CD14-positive monocyte (primary cell): Measurements from ENCODE around the gene HSDL1. TPM values are rescaled to one million over a fixed set of nuclear protein-coding genes. Genes with fewer than 3 reads are reported as not detected.
"Not testable (repeated sequence)": the region's sequence is repeated elsewhere in the genome, so short reads cannot be mapped to it uniquely, and the experiment has no call there.

ENCODE experiments used
- DNase-seq, 3 donors: peaks; one replicate each; pipeline ENCODE4 v3.0.0-alpha.2; 2011 to 2022
- H2AFZ ChIP-seq: 2 replicates; pipeline ENCODE4 v1.6.0; 2012; ENCODE audit warnings: mild to moderate bottlenecking, low read depth, low read length, inconsistent platforms; ENCODE audit not compliant: insufficient read depth, poor library complexity, severe bottlenecking
- H3K27ac ChIP-seq, 2 donors: 1 replicate in 1 of 2; 2 replicates in 1 of 2; pipeline ENCODE4 v1.5.1; 2012 to 2013; ENCODE audit warnings: low read length in 2 of 2, control low read depth in 1 of 2, inconsistent platforms in 1 of 2, low read depth in 1 of 2, mild to moderate bottlenecking in 1 of 2
- H3K27me3 ChIP-seq, 2 donors: one replicate each; pipeline versions ENCODE4 v1.6.0 to v1.6.1; 2011 to 2013; ENCODE audit warnings: low read length in 2 of 2; ENCODE audit not compliant: control insufficient read depth in 2 of 2, insufficient read depth in 2 of 2
- H3K36me3 ChIP-seq, 2 donors: replicated peaks in 1 of 2; 1 replicate in 1 of 2; 2 replicates in 1 of 2; pipeline versions ENCODE4 v1.5.1 to v1.6.1; 2012 to 2013; ENCODE audit warnings: low read length in 2 of 2, control low read depth in 1 of 2, inconsistent platforms in 1 of 2, mild to moderate bottlenecking in 1 of 2; ENCODE audit not compliant: insufficient read depth in 2 of 2, control insufficient read depth in 1 of 2
- H3K4me1 ChIP-seq, 2 donors: 1 replicate in 1 of 2; 2 replicates in 1 of 2; pipeline versions ENCODE4 v1.5.1 to v1.6.1; 2012 to 2013; ENCODE audit warnings: low read length in 2 of 2, control low read depth in 1 of 2, inconsistent platforms in 1 of 2, mild to moderate bottlenecking in 1 of 2, moderate library complexity in 1 of 2; ENCODE audit not compliant: insufficient read depth in 2 of 2, control insufficient read depth in 1 of 2
- H3K4me2 ChIP-seq: replicated peaks from 2 replicates; pipeline ENCODE3; 2012; ENCODE audit warnings: low read length, moderate library complexity, mild to moderate bottlenecking; ENCODE audit not compliant: poor library complexity, severe bottlenecking; ENCODE audit errors: extremely low read depth
- H3K4me3 ChIP-seq, 3 experiments: fragments of 200-600 bp in 1 of 3; sonication (generic) in 1 of 3; replicated peaks in 1 of 3; 1 replicate in 2 of 3; 2 replicates in 1 of 3; pipeline ENCODE4 v1.5.1; 2011 to 2013; ENCODE audit warnings: low read length in 3 of 3, mild to moderate bottlenecking in 3 of 3, control low read depth in 2 of 3, low read depth in 2 of 3, inconsistent platforms in 1 of 3, moderate library complexity in 1 of 3
- H3K79me2 ChIP-seq: 2 replicates; pipeline ENCODE4 v1.6.0; 2012; ENCODE audit warnings: mild to moderate bottlenecking, control low read depth, inconsistent platforms, low read length, moderate library complexity; ENCODE audit not compliant: insufficient read depth
- H3K9ac ChIP-seq: 2 replicates; pipeline ENCODE4 v1.6.0; 2017; ENCODE audit warnings: low read length, mild to moderate bottlenecking; ENCODE audit not compliant: insufficient read depth, poor library complexity, severe bottlenecking
- H3K9me3 ChIP-seq, 2 donors: replicated peaks in 1 of 2; 1 replicate in 1 of 2; 2 replicates in 1 of 2; pipeline versions ENCODE4 v1.5.1 to v1.6.1; 2012 to 2013; ENCODE audit warnings: low read length in 2 of 2, control low read depth in 1 of 2; ENCODE audit not compliant: control insufficient read depth in 1 of 2, insufficient read depth in 1 of 2
- H4K20me1 ChIP-seq: 2 replicates; pipeline ENCODE4 v1.6.0; 2012; ENCODE audit warnings: mild to moderate bottlenecking, low read length, control low read depth, moderate library complexity; ENCODE audit not compliant: insufficient read depth
- H3K27ac Mint-ChIP-seq, 7 donors: one replicate each; pipeline ENCODE4 v1.8.0; 2020; ENCODE audit warnings: mild to moderate bottlenecking in 7 of 7, mixed read lengths in 7 of 7, moderate library complexity in 6 of 7, inconsistent platforms in 2 of 7
- H3K27me3 Mint-ChIP-seq, 3 donors: one replicate each; pipeline ENCODE4 v1.8.0; 2021 to 2022; ENCODE audit warnings: low read depth in 3 of 3, mild to moderate bottlenecking in 3 of 3, mixed read lengths in 3 of 3, moderate library complexity in 3 of 3, inconsistent platforms in 1 of 3
- H3K36me3 Mint-ChIP-seq, 2 donors: one replicate each; pipeline ENCODE4 v1.8.0; 2020; ENCODE audit warnings: mixed read lengths in 2 of 2, inconsistent platforms in 1 of 2, mild to moderate bottlenecking in 1 of 2
- H3K4me1 Mint-ChIP-seq: one replicate; pipeline ENCODE4 v1.8.0; 2020; ENCODE audit warnings: mild to moderate bottlenecking, mixed read lengths
- H3K4me3 Mint-ChIP-seq, 2 donors: one replicate each; pipeline ENCODE4 v1.8.0; 2020; ENCODE audit warnings: mild to moderate bottlenecking in 2 of 2, mixed read lengths in 2 of 2, moderate library complexity in 1 of 2
- H3K9me3 Mint-ChIP-seq, 7 donors: one replicate each; pipeline ENCODE4 v1.8.0; 2020 to 2022; ENCODE audit warnings: mixed read lengths in 7 of 7, mild to moderate bottlenecking in 6 of 7, moderate library complexity in 6 of 7, inconsistent platforms in 2 of 7
- CTCF ChIP-seq: fragments of 200-600 bp; IDR thresholded peaks from one replicate; pipeline ENCODE4 v1.8.0; 2022; ENCODE audit warnings: antibody characterized with exemption, mild to moderate bottlenecking
- WGBS: methylation state at CpG from one replicate; pipeline ENCODE4 v1.1.5; 2013; ENCODE audit warnings: missing lambda C conversion rate; ENCODE audit not compliant: insufficient coverage; 5-methylcytosine and 5-hydroxymethylcytosine counted together
- intact Hi-C, 2 donors: fragments of 100-400 bp; cut with micrococcal nuclease; formaldehyde crosslinking; loops; one replicate each; pipeline versions ENCODE4 v1.15.0 to v1.15.1; 2023
- polyA plus RNA-seq, 3 donors: library from polyadenylated mRNA; depleted of rRNA in 1 of 3; unstranded in 2 of 3; stranded (reverse) in 1 of 3; fragments of 300-500 nt in 2 of 3; fragments of >200 nt in 1 of 3; fragmentation: Illumina TruSeq in 2 of 3; gene quantifications; 1 replicate in 2 of 3; 2 replicates in 1 of 3; pipeline ENCODE4 v1.2.3, GENCODE V29; 2012 to 2021

Gene HSDL1
- polyA plus RNA-seq, 3 donors, result 7.3 to 13.3 (median 8.0) TPM

DNA sequence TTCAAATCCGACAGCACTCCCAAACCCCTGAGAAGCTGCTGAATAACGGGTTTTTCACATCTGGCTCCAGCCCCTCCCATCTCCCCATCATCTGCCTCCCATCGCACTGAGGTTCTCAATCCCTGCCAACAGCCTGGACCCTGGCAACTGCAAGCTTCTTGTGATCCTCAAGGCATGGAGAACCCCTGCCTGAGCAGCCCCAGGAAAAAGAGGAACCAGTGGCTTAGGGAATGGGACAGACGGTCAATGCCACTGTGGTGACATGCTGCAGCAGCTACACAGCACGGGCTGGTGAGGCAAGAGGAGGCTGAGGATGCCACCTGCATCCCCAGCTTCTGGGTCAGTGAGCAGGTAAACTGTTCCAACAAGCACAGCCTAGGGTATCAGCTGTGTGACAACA, 25.0 kb downstream of the HSDL1 start:
- Histone ChIP-seq H3K9ac (no peak overlapping the region), H3K27me3 (no peaks in the 10 kb centered on the region), H3K4me2 (no peak overlapping the region), H4K20me1 (peaks cover 4% of the 10 kb centered on the region), H3K4me3 (no peak overlapping the region), H3K79me2 (peaks cover 14% of the 10 kb centered on the region), H3K4me1 (peaks cover 21 to 25% of the 10 kb centered on the region in 2 donors), H3K27ac (no peak overlapping the region), H2AFZ (no peak overlapping the region), H3K36me3 (peaks cover 15 to 29% of the 10 kb centered on the region in 2 donors), H3K9me3 (no peaks in the 10 kb centered on the region)
- intact Hi-C loops, result no loop called here
- peaks cover 19% of the 10 kb centered on the region for H3K4me1 Mint-ChIP-seq
- H3K36me3 Mint-ChIP-seq, result peaks cover 21 to 22% of the 10 kb centered on the region in 2 donors
- H3K27me3 Mint-ChIP-seq, result peaks cover 0 to 6% (median 1%) of the 10 kb centered on the region in 3 donors
- DNase-seq, result no peak
- 70% methylated on average over 4 of the region's 5 CpGs for WGBS
- H3K9me3 Mint-ChIP-seq, result peaks cover 0 to 1% (median 0%) of the 10 kb centered on the region in 7 donors
- H3K4me3 Mint-ChIP-seq, result no peak overlapping the region
- TF ChIP-seq CTCF, result no peak
- H3K27ac Mint-ChIP-seq, result peak overlapping the region in 1 of 7 donors; percentile 38

- Mint-ChIP-seq H3K4me3 (no peak overlapping the region), H3K9me3 (peaks cover 0 to 1% (median 0%) of the 10 kb centered on the region in 7 donors), H3K27me3 (peaks cover 0 to 6% (median 1%) of the 10 kb centered on the region in 3 donors), H3K4me1 (peaks cover 26% of the 10 kb centered on the region), H3K27ac (no peak overlapping the region), H3K36me3 (peaks cover 16 to 19% of the 10 kb centered on the region in 2 donors)
- H4K20me1 ChIP-seq, result peaks cover 4% of the 10 kb centered on the region
- no peak overlapping the region for H3K4me3 ChIP-seq
- peaks cover 28 to 31% of the 10 kb centered on the region in 2 donors for H3K4me1 ChIP-seq
- H3K9me3 ChIP-seq, result no peaks in the 10 kb centered on the region
- TF ChIP-seq CTCF, result no peak
- no peak overlapping the region for H3K4me2 ChIP-seq
- H3K27ac ChIP-seq, result no peak overlapping the region
- H3K9ac ChIP-seq, result no peak overlapping the region
- no peaks in the 10 kb centered on the region for H3K27me3 ChIP-seq
- H2AFZ ChIP-seq, result no peak overlapping the region
- DNase-seq, result no peak
- H3K36me3 ChIP-seq, result peaks cover 13 to 26% of the 10 kb centered on the region in 2 donors
- peaks cover 20% of the 10 kb centered on the region for H3K79me2 ChIP-seq
- 98% methylated on average over 13 of the region's 13 CpGs for WGBS
- intact Hi-C loops, result loop anchor here in 1 of 2 donors (5.0 kb wide), 1 partner anchor 37 kb away; no protein-coding TSS in a partner anchor
Measured at GRCh38 chr16:84119368-84119767, 25.6 kb downstream of the HSDL1 start.

- not testable (repeated sequence) for H2AFZ ChIP-seq, DNase-seq, H3K27me3 ChIP-seq, H3K4me3 ChIP-seq, H3K27ac Mint-ChIP-seq, H3K9me3 Mint-ChIP-seq, H3K9ac ChIP-seq, H3K27me3 Mint-ChIP-seq, H3K4me2 ChIP-seq, H3K27ac ChIP-seq, H3K9me3 ChIP-seq
- 94% methylated on average over 3 of the region's 5 CpGs for WGBS
- intact Hi-C loops, result loop anchor here in 1 of 2 donors (5.0 kb wide), 1 partner anchor 36 kb away; no protein-coding TSS in a partner anchor
- Mint-ChIP-seq H3K4me1 (peaks cover 29% of the 10 kb centered on the region), H3K36me3 (peaks cover 13% of the 10 kb centered on the region in 2 donors), H3K4me3 (peak overlapping the region in 1 of 2 donors; percentile 15)
- Histone ChIP-seq H4K20me1 (peaks cover 14% of the 10 kb centered on the region), H3K36me3 (peaks cover 6 to 16% of the 10 kb centered on the region in 2 donors), H3K4me1 (peaks cover 38 to 41% of the 10 kb centered on the region in 2 donors), H3K79me2 (peaks cover 31% of the 10 kb centered on the region)
Measured at GRCh38 chr16:84118315-84118714, 26.7 kb downstream of the HSDL1 start.
